Esophagus muscularis mucosa (tissue), 4 donors: ENCODE results near the gene FOXN3.

Experiments used
- CTCF ChIP-seq, 3 experiments: fragments of 200-600 bp in 2 of 3; fragments of 450-650 bp in 1 of 3; sonication (generic) in 2 of 3; IDR thresholded peaks; one replicate each; pipeline ENCODE4 v1.5.1; 2017 to 2019; ENCODE audit warnings: antibody characterized with exemption in 3 of 3, mild to moderate bottlenecking in 2 of 3, moderate library complexity in 1 of 3
- EP300 ChIP-seq: sonication (generic); formaldehyde crosslinking; IDR thresholded peaks from one replicate; pipeline ENCODE4 v1.6.1; 2017; ENCODE audit warnings: antibody characterized with exemption
- POLR2A ChIP-seq: fragments of 450-650 bp; IDR thresholded peaks from one replicate; pipeline ENCODE4 v1.6.1; 2017; ENCODE audit warnings: antibody characterized with exemption, moderate library complexity, mild to moderate bottlenecking, low read depth
- POLR2AphosphoS5 ChIP-seq, 2 donors: sonication (generic); formaldehyde crosslinking; IDR thresholded peaks; one replicate each; pipeline ENCODE4 v1.6.1; 2017; ENCODE audit warnings: antibody characterized with exemption in 2 of 2

GRCh38 chr14:89350152-89350551 lies 66.9 kb downstream of the FOXN3 start:
- no peak for TF ChIP-seq CTCF (IDR thresholded peaks at IDR 0.05)
- TF ChIP-seq POLR2AphosphoS5 (IDR thresholded peaks at IDR 0.05), result no peak
- TF ChIP-seq EP300, result no peak
- no peak for TF ChIP-seq POLR2A
